GM10266 (cell line): ENCODE measurements around the gene DENND1C.

ENCODE experiments used
- DNase-seq: peaks from one replicate; pipeline ENCODE4 v3.0.0; 2012; ENCODE audit errors: extremely low spot score
- CTCF ChIP-seq: IDR thresholded peaks from 2 replicates; pipeline ENCODE4 v1.5.1; 2012; ENCODE audit warnings: mild to moderate bottlenecking, low read depth; ENCODE audit not compliant: control insufficient read depth, insufficient read depth; ENCODE audit errors: missing control alignments

The DENND1C gene

DNA sequence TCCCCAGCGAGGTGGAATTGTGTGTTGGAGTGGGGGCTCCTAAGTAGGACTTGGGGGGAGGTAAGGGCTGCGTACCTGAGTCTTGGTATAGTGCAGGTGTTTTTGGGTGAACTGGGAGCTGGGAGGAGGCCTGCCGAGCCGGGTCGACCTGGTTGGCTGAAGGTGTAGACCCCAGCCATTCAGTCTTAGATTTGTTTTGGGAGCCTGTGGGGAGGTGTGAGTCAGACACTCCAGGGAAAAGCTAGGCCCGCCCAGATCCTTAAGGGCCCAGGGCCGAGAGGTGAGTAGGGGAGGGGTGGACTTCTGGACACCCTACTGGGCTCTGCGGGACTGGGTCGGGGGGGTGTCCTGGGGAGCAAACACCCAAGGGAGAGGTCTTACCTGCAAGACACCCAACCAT is 16.6 kb downstream of the DENND1C start:
- no peak for TF ChIP-seq CTCF
- DNase-seq: no peak

DNA sequence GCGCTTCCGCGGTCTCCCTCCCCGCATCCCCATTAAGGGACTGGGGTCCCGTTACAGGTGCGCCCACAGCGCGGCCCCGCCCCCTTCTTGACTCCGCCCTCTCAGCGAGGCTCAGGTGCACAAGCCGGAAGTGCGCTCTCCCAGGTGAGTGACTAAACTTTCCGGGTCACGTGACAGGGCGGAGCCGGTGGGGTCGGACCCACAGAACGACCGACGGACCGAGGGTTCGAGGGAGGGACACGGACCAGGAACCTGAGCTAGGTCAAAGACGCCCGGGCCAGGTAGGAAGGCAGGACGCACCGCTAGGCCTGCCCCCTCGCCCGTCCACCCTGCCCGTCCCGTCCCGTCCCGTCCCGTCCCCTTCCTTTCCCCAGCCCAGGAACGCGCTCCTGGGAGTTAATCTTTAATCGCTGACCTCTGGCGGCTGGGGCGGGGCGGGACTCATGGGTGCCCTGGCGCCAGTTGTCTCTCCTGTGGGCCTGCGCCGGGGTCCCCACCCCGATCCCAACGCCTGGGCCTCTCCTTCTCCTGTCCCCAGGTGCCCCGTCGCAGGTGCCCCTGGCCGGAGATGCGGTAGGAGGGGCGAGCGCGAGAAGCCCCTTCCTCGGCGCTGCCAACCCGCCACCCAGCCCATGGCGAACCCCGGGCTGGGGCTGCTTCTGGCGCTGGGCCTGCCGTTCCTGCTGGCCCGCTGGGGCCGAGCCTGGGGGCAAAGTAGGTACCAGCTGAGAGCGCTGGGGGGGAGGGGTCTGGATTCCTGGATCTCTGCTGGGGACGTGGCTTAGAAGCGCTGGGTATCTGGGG is 17.3 kb downstream of the DENND1C start, which contains the start of gene CRB3:
TSS of gene CRB3 (plus strand) at position 202 of the 804 bp plus-strand sequence. CDS start at position 633, 431 bp downstream.
- TF ChIP-seq CTCF: no peak
- DNase-seq: no peak

GRCh38 chr19:6460099-6460884 is 21.3 kb downstream of the DENND1C start:
- peak; percentile 98 for DNase-seq
- peak; percentile 28 for TF ChIP-seq CTCF

DNA sequence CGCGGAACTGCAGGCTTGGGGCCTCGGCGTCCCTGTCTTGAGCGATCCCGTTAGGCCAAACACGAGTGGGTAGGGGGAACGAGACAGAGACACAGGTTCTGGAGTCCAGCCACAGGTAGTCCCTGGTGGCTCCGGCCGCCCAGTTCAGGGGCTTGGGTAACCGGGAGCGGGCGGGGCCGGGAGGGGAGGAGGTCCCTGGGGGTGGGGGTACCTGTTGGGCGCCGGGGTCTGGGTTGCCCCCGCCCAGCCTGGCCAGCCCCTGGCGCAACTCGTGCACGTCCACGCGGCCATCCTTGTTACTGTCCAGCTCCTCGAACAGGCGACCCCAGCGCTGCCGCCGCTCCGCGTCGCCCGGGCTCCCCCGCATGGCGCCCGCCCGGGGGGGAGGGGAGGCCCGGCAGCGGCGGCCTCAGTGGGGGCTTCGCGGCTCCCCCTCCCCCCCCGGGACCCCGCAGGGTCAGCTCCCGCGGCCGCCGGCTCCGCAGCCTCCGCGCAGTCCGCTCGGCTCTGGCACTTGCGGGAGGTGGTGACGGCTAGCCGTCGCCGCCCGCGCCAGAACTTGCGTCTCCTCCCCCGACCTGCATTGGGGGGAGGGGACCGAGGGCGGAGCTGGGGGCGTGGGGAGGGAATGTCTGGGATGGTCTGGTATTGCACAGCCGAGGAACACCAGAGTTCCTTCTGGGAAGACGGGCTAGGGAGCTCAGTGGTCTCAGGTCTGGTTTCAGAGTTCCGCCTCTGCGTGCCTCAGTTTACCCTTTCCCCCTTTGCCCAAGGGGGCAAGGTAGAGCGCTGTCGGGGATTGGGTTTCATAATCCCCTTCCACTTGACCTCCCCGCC is 22.1 kb downstream of the DENND1C start, which contains the start of gene SLC25A23:
TSS of gene SLC25A23 (minus strand) at position 531 of the 837 bp plus-strand sequence. CDS start at position 367, 164 bp downstream.
- peak; percentile 93 for DNase-seq
- TF ChIP-seq CTCF: no peak

DNA sequence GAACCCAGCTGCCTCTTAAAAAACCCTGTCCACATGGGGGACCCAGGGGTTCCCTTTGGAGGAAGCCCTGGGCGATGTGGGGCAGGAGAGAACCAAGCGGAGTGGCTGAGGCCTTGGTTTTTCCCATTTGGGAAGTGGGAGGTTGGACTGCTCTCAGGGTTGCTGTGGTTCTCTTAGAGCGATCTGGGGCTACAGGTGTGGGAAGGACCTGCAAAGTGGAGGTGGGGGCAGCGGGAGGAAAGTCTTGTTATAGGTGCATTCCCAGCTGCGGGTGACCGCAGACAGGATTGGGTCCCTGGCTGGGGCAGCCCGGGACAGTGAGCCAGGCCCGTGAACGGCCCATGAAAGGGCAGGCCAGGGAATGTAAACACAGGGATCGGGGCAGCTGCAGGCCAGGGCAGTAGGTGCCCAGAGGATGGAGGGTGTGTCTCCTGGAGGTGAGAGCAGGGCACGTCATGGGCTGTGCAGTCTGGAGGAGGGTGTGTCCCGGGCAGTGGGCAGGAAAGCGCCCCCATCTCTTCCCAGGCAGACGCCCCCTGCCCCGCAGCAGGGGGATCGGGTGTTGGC is 22.8 kb downstream of the DENND1C start:
- DNase-seq: peak; percentile 33
- no peak for TF ChIP-seq CTCF

- TF ChIP-seq CTCF: no peak
- peak; percentile 72 for DNase-seq
Observed at GRCh38 chr19:6457958-6458694, 23.5 kb downstream of the DENND1C start.
